OCI-LY7 (cell line): ENCODE results near the gene OR12D1.

Experiments used
- EZH2phosphoT487 ChIP-seq: fragments of 200-600 bp; sonication (generic); IDR thresholded peaks from 2 replicates; pipeline ENCODE4 v1.6.1; 2018; ENCODE audit warnings: low read depth, borderline replicate concordance, mild to moderate bottlenecking, mixed run types, antibody characterized with exemption, low read length, moderate library complexity, mixed read lengths
- TF ChIP-seq, protein P1 (sequence below): fragments of 200-600 bp; sonication (generic); conservative IDR thresholded peaks from 2 replicates; pipeline ENCODE4 v1.5.1; 2014; ENCODE audit warnings: mild to moderate bottlenecking, antibody characterized with exemption, low read length, moderate library complexity, mixed read lengths

GRCh38 chr6:29456971-29457370 is 42.2 kb downstream of the OR12D1 start, which contains the start of the genes OR11A1 and OR2H1:
- TF ChIP-seq, protein P1, sequence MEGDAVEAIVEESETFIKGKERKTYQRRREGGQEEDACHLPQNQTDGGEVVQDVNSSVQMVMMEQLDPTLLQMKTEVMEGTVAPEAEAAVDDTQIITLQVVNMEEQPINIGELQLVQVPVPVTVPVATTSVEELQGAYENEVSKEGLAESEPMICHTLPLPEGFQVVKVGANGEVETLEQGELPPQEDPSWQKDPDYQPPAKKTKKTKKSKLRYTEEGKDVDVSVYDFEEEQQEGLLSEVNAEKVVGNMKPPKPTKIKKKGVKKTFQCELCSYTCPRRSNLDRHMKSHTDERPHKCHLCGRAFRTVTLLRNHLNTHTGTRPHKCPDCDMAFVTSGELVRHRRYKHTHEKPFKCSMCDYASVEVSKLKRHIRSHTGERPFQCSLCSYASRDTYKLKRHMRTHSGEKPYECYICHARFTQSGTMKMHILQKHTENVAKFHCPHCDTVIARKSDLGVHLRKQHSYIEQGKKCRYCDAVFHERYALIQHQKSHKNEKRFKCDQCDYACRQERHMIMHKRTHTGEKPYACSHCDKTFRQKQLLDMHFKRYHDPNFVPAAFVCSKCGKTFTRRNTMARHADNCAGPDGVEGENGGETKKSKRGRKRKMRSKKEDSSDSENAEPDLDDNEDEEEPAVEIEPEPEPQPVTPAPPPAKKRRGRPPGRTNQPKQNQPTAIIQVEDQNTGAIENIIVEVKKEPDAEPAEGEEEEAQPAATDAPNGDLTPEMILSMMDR, result no peak
- no peak for TF ChIP-seq EZH2phosphoT487
